HepG2 (cell line): Measurements from ENCODE around the gene PRM2. TPM values are rescaled to one million over a fixed set of nuclear protein-coding genes. Genes with fewer than 3 reads are reported as not detected.

Experiments
- ATF1 ChIP-seq: IDR thresholded peaks from 2 replicates; pipeline ENCODE4 v1.6.1; 2016; ENCODE audit warnings: mild to moderate bottlenecking, control low read depth
- BCL6 ChIP-seq: IDR thresholded peaks from 2 replicates; pipeline ENCODE4 v1.6.1; 2016; ENCODE audit warnings: missing genetic modification reagents, missing compliant biosample characterization
- DMAP1 ChIP-seq: IDR thresholded peaks from 2 replicates; pipeline ENCODE4 v1.6.1; 2016
- FOXO1 ChIP-seq: sonication (generic); formaldehyde crosslinking; IDR thresholded peaks from 2 replicates; pipeline ENCODE4 v1.4.0; 2020; ENCODE audit warnings: missing genetic modification reagents
- GTF3A ChIP-seq: sonication (generic); formaldehyde crosslinking; conservative IDR thresholded peaks from 2 replicates; pipeline ENCODE4 v1.4.0; 2020; ENCODE audit warnings: mild to moderate bottlenecking, missing genetic modification reagents
- HDAC6 ChIP-seq: fragments of 200-600 bp; sonication (generic); IDR thresholded peaks from 2 replicates; pipeline ENCODE4 v1.7.0; 2017; ENCODE audit warnings: mild to moderate bottlenecking, antibody characterized with exemption, low read length, low read depth
- IRF1 ChIP-seq: sonication (generic); formaldehyde crosslinking; IDR thresholded peaks from 2 replicates; pipeline ENCODE4 v1.4.0; 2020; ENCODE audit warnings: low read depth, mild to moderate bottlenecking, missing genetic modification reagents
- KMT2B ChIP-seq: IDR thresholded peaks from 2 replicates; pipeline ENCODE4 v1.6.1; 2016; ENCODE audit warnings: missing genetic modification reagents, missing compliant biosample characterization
- RXRB ChIP-seq: IDR thresholded peaks from 2 replicates; pipeline ENCODE4 v1.6.1; 2016; ENCODE audit warnings: borderline replicate concordance, missing genetic modification reagents, missing compliant biosample characterization
- SMAD1 ChIP-seq: sonication (generic); formaldehyde crosslinking; IDR thresholded peaks from 2 replicates; pipeline ENCODE4 v1.4.0; 2020; ENCODE audit warnings: missing genetic modification reagents, low read depth, mild to moderate bottlenecking, borderline replicate concordance
- SRY ChIP-seq: sonication (generic); formaldehyde crosslinking; IDR thresholded peaks from 2 replicates; pipeline ENCODE4 v1.8.0; 2022; ENCODE audit warnings: mild to moderate bottlenecking, missing genetic modification reagents
- TERF1 ChIP-seq: sonication (generic); formaldehyde crosslinking; IDR thresholded peaks from 2 replicates; pipeline ENCODE4 v1.8.0; 2022; ENCODE audit warnings: mild to moderate bottlenecking, missing genetic modification reagents, moderate library complexity
- TSC22D2 ChIP-seq: sonication (generic); formaldehyde crosslinking; IDR thresholded peaks from 2 replicates; pipeline ENCODE4 v1.5.1; 2020; ENCODE audit warnings: missing genetic modification reagents, mild to moderate bottlenecking, borderline replicate concordance
- ZBTB7B ChIP-seq: sonication (generic); formaldehyde crosslinking; IDR thresholded peaks from 2 replicates; pipeline ENCODE4 v1.4.0; 2020; ENCODE audit warnings: missing genetic modification reagents
- ZFP91 ChIP-seq: sonication (generic); formaldehyde crosslinking; IDR thresholded peaks from 2 replicates; pipeline ENCODE4 v1.9.0; 2022; ENCODE audit warnings: missing genetic modification reagents, mild to moderate bottlenecking, borderline replicate concordance
- ZNF580 ChIP-seq: IDR thresholded peaks from 2 replicates; pipeline ENCODE4 v1.6.1; 2016; ENCODE audit warnings: low read depth, borderline replicate concordance
- ZNF646 ChIP-seq: sonication (generic); formaldehyde crosslinking; IDR thresholded peaks from 2 replicates; pipeline ENCODE4 v1.9.0; 2021; ENCODE audit warnings: mild to moderate bottlenecking, missing genetic modification reagents
- ZNF703 ChIP-seq: sonication (generic); formaldehyde crosslinking; IDR thresholded peaks from 2 replicates; pipeline ENCODE4 v1.5.1; 2020; ENCODE audit warnings: missing genetic modification reagents, mild to moderate bottlenecking, moderate library complexity, borderline replicate concordance
- ZNF720 ChIP-seq: sonication (generic); formaldehyde crosslinking; IDR thresholded peaks from 2 replicates; pipeline ENCODE4 v1.4.0; 2020; ENCODE audit warnings: missing genetic modification reagents
- polyA plus RNA-seq, 8 experiments: library from polyadenylated mRNA; depleted of rRNA in 3 of 8; stranded (reverse) in 7 of 8; unstranded in 1 of 8; fragments of >200 nt; fragmentation: Illumina TruSeq in 4 of 8; extraction: Trizol in 4 of 8; gene quantifications; 2 replicates each; pipeline versions ENCODE4 v1.2.1 to v1.2.3, GENCODE V29; 2011 to 2016; ENCODE audit warnings: low read depth in 4 of 8, missing spikeins in 1 of 8, mixed read lengths in 1 of 8; ENCODE audit not compliant: insufficient read depth in 1 of 8
- total RNA-seq, 5 experiments: library from RNA; depleted of rRNA; stranded (reverse); fragments of >200 nt; fragmentation: Illumina TruSeq; extraction: Trizol; gene quantifications; 2 replicates each; pipeline ENCODE4 v1.2.3, GENCODE V29; 2016; ENCODE audit warnings: low read depth in 1 of 5

PRM2 gene
- total and polyA plus RNA-seq, 2 of the 13 experiments (the other 11 are each of a cell fraction or from before 2014, with no cell fraction given) = 0.54 TPM; not detected in 1

GRCh38 chr16:11312718-11313492 is 36.6 kb upstream of the PRM2 start (continued):
- TF ChIP-seq IRF1 (CRISPR knock-in tag) (peak; percentile 100), RXRB (no peak), GTF3A (no peak), BCL6 (CRISPR knock-in tag) (no peak), TSC22D2 (CRISPR knock-in tag) (no peak), ZFP91 (CRISPR knock-in tag) (peak; percentile 53; the same call in 1 of the 2 replicates), DMAP1 (CRISPR knock-in tag) (peak; percentile 59; the same call in 1 of the 2 replicates), TERF1 (CRISPR knock-in tag) (no peak), ZBTB7B (CRISPR knock-in tag) (peak; percentile 77; the same call in 1 of the 2 replicates), ATF1 (CRISPR knock-in tag) (no peak), KMT2B (peak; percentile 42; the same call in 1 of the 2 replicates), ZNF580 (CRISPR knock-in tag) (no peak; the same call in 1 of the 2 replicates), ZNF646 (CRISPR knock-in tag) (0 out of 2 replicates have a peak, but pooled peaks have one; percentile 48), ZNF720 (CRISPR knock-in tag) (peak; percentile 35; the same call in 1 of the 2 replicates), ZNF703 (CRISPR knock-in tag) (no peak), SMAD1 (CRISPR knock-in tag) (0 out of 2 replicates have a peak, but pooled peaks have one; percentile 41), FOXO1 (CRISPR knock-in tag) (peak; percentile 47; the same call in 1 of the 2 replicates), HDAC6 (no peak), SRY (peak; percentile 77; the same call in 1 of the 2 replicates)
